Measurements from ENCODE around the gene ATP2A1.
"Not testable (repeated sequence)": the region's sequence is repeated elsewhere in the genome, so short reads cannot be mapped to it uniquely, and the experiment has no call there.

ATP2A1 gene

GRCh38 chr16:28913946-28914724, 35.8 kb downstream of the ATP2A1 start:
- DNase-seq: no peak

- DNase-seq: no peak
Measured at GRCh38 chr16:28915181-28915580, 36.9 kb downstream of the ATP2A1 start.

GRCh38 chr16:28917095-28917494, 38.8 kb downstream of the ATP2A1 start:
- DNase-seq: no peak

GRCh38 chr16:28918698-28919097, 40.4 kb downstream of the ATP2A1 start:
- no peak for DNase-seq

GRCh38 chr16:28923231-28923587, 44.9 kb downstream of the ATP2A1 start:
- DNase-seq: no peak

- DNase-seq: no peak
Measured at GRCh38 chr16:28923652-28924398, 45.5 kb downstream of the ATP2A1 start.

- DNase-seq: no peak
Measured at GRCh38 chr16:28924399-28924761, 46.1 kb downstream of the ATP2A1 start.

GRCh38 chr16:28924762-28925385, 46.6 kb downstream of the ATP2A1 start, which contains the start of gene RABEP2:
Gene RABEP2, minus strand, starts transcription at chr16:28925238. Its CDS starts 75 bp downstream, at chr16:28925163.
- DNase-seq: peak; percentile 63

GRCh38 chr16:28925386-28926228, 47.3 kb downstream of the ATP2A1 start:
- DNase-seq: no peak

- not testable (repeated sequence) for DNase-seq
Measured at GRCh38 chr16:28926284-28926683, 48.0 kb downstream of the ATP2A1 start.

- no peak for DNase-seq
Measured at GRCh38 chr16:28927815-28928214, 49.5 kb downstream of the ATP2A1 start.

GRCh38 chr16:28930203-28930602, 51.9 kb downstream of the ATP2A1 start:
- DNase-seq: no peak

- DNase-seq: no peak
Measured at GRCh38 chr16:28930652-28931051, 52.4 kb downstream of the ATP2A1 start.

- DNase-seq: no peak
Measured at GRCh38 chr16:28931801-28932225, 53.5 kb downstream of the ATP2A1 start, which contains the start of gene CD19. Gene CD19, plus strand, starts transcription at chr16:28931971. Its CDS starts 30 bp downstream, at chr16:28932001.

- no peak for DNase-seq
Measured at GRCh38 chr16:28932339-28933141, 54.3 kb downstream of the ATP2A1 start.

- DNase-seq: no peak
Measured at GRCh38 chr16:28933171-28933570, 54.9 kb downstream of the ATP2A1 start.

GRCh38 chr16:28935346-28935745, 57.1 kb downstream of the ATP2A1 start:
- DNase-seq: no peak

- DNase-seq: no peak
Measured at GRCh38 chr16:28935924-28936783, 57.9 kb downstream of the ATP2A1 start.

GRCh38 chr16:28936784-28937155, 58.5 kb downstream of the ATP2A1 start:
- no peak for DNase-seq

GRCh38 chr16:28937222-28937876, 59.1 kb downstream of the ATP2A1 start:
- DNase-seq: no peak

All from NCI-H187 treated with DMSO at 0.1 percent for 48 hours (cell line).